Naive thymus-derived CD8-positive, alpha-beta T cell (primary cell): ENCODE measurements around the gene BACH2. TPM values are rescaled to one million over a fixed set of nuclear protein-coding genes. Genes with fewer than 3 reads are reported as not detected.
A peak's percentile ranks its signal among the peaks of the same experiment; 100 is the strongest.

ENCODE experiments used
- ATAC-seq, 2 donors: fragments of 150-1000 bp; cut with Tn5 transposase in 1 of 2; sonication (Bioruptor Pico), chemical (Tn5 transposase) in 1 of 2; 1 replicate in 1 of 2; 2 replicates in 1 of 2; pipeline ENCODE4 v1.10.0; 2021; ENCODE audit warnings: mild to moderate bottlenecking in 2 of 2, moderate library complexity in 2 of 2
- POLR2A ChIA-PET: fragments of 350-600 bp; sonication (Branson Sonifier 250); formaldehyde crosslinking; loops from one replicate; lab custom pipeline; 2021; ENCODE audit warnings: antibody characterized with exemption; lab: Charles Lee
- DNase-seq, 10 donors: peaks; one replicate each; pipeline versions ENCODE4 v3.0.0 to v3.0.0-alpha.2; 2020 to 2022
- H3K27ac Mint-ChIP-seq, 10 donors: one replicate each; pipeline ENCODE4 v1.8.0; 2020 to 2022; ENCODE audit warnings: mild to moderate bottlenecking in 10 of 10, mixed read lengths in 10 of 10, moderate library complexity in 4 of 10, inconsistent platforms in 1 of 10
- H3K27me3 Mint-ChIP-seq, 5 donors: one replicate each; pipeline ENCODE4 v1.8.0; 2021 to 2022; ENCODE audit warnings: mixed read lengths in 5 of 5
- H3K36me3 Mint-ChIP-seq, 3 donors: one replicate each; pipeline ENCODE4 v1.8.0; 2020 to 2022; ENCODE audit warnings: mixed read lengths in 3 of 3, mild to moderate bottlenecking in 2 of 3, inconsistent platforms in 1 of 3
- H3K4me1 Mint-ChIP-seq, 4 donors: one replicate each; pipeline ENCODE4 v1.8.0; 2021 to 2022; ENCODE audit warnings: mixed read lengths in 4 of 4
- H3K4me3 Mint-ChIP-seq, 10 donors: one replicate each; pipeline ENCODE4 v1.8.0; 2020 to 2022; ENCODE audit warnings: mild to moderate bottlenecking in 10 of 10, mixed read lengths in 10 of 10, moderate library complexity in 6 of 10, inconsistent platforms in 1 of 10
- H3K9me3 Mint-ChIP-seq, 9 donors: one replicate each; pipeline ENCODE4 v1.8.0; 2020 to 2022; ENCODE audit warnings: mixed read lengths in 9 of 9, mild to moderate bottlenecking in 3 of 9, inconsistent platforms in 1 of 9, moderate library complexity in 1 of 9
- polyA plus RNA-seq, 3 donors: library from polyadenylated mRNA; unstranded; fragments of 300-500 nt; fragmentation: Illumina TruSeq; gene quantifications; one replicate each; pipeline ENCODE4 v1.2.3, GENCODE V29; 2021
- total RNA-seq, 8 experiments: library from RNA in 2 of 8; stranded (reverse) in 2 of 8; gene quantifications; one replicate each; pipeline ENCODE4 v1.2.3 and lab custom pipeline; 2021 to 2026

BACH2 gene
- total and polyA plus RNA-seq, 5 experiments from 2014 or later = 17.5 to 126 (median 29.3) TPM

- peak overlapping the region in 7 of 10 donors; percentile 1 to 71 (median 48) for H3K4me3 Mint-ChIP-seq
- peaks cover 6 to 25% (median 17%) of the 10 kb centered on the region in 3 donors for H3K36me3 Mint-ChIP-seq
- peaks cover 29 to 90% (median 84%) of the 10 kb centered on the region in 4 donors for H3K4me1 Mint-ChIP-seq
- DNase-seq = no peak
- POLR2A ChIA-PET = no interaction called here
- ATAC-seq = no peak
- no peaks in the 10 kb centered on the region for H3K27me3 Mint-ChIP-seq
- peak overlapping the region in 8 of 10 donors; percentile 38 to 82 (median 63) for H3K27ac Mint-ChIP-seq
- no peaks in the 10 kb centered on the region for H3K9me3 Mint-ChIP-seq
Measured at GRCh38 chr6:90103056-90103800, 193.4 kb downstream of the BACH2 start.

GRCh38 chr6:90101403-90101802 lies 195.2 kb downstream of the BACH2 start:
- Mint-ChIP-seq H3K27ac (peak overlapping the region in 4 of 10 donors; percentile 32 to 72 (median 56)), H3K4me1 (peaks cover 35 to 93% (median 87%) of the 10 kb centered on the region in 4 donors), H3K4me3 (no peak overlapping the region), H3K36me3 (peaks cover 6 to 25% (median 17%) of the 10 kb centered on the region in 3 donors), H3K27me3 (no peaks in the 10 kb centered on the region), H3K9me3 (no peaks in the 10 kb centered on the region)
- POLR2A ChIA-PET = no interaction called here
- ATAC-seq (no peak), DNase-seq (no peak)

GRCh38 chr6:90100059-90100665 lies 196.5 kb downstream of the BACH2 start:
- DNase-seq = no peak
- Mint-ChIP-seq H3K27me3 (no peaks in the 10 kb centered on the region), H3K9me3 (no peaks in the 10 kb centered on the region), H3K36me3 (peaks cover 6 to 25% (median 17%) of the 10 kb centered on the region in 3 donors), H3K4me3 (peak overlapping the region in 4 of 10 donors; percentile 1 to 45 (median 4)), H3K27ac (peak overlapping the region in 9 of 10 donors; percentile 2 to 86 (median 44)), H3K4me1 (peaks cover 42 to 93% (median 87%) of the 10 kb centered on the region in 4 donors)
- POLR2A ChIA-PET = no interaction called here
- no peak for ATAC-seq

- POLR2A ChIA-PET = interaction anchor here (0.6 to 1.7 kb wide), 5 partner anchors 8 to 197 kb away, joined by 3 to 5 read pairs (median 3); partner anchors contain the start of gene BACH2
- Mint-ChIP-seq H3K27ac (peak overlapping the region; percentile 31 to 96 (median 84)), H3K9me3 (no peaks in the 10 kb centered on the region), H3K4me3 (peak overlapping the region in 8 of 10 donors; percentile 5 to 58 (median 45)), H3K4me1 (peaks cover 43 to 94% (median 87%) of the 10 kb centered on the region in 4 donors), H3K36me3 (peaks cover 6 to 15% (median 11%) of the 10 kb centered on the region in 3 donors), H3K27me3 (no peaks in the 10 kb centered on the region)
- no peak for DNase-seq
- ATAC-seq = no peak
Measured at GRCh38 chr6:90098627-90099026, 198.0 kb downstream of the BACH2 start.

GRCh38 chr6:90098001-90098531 lies 198.6 kb downstream of the BACH2 start:
- peaks cover 40 to 90% (median 87%) of the 10 kb centered on the region in 4 donors for H3K4me1 Mint-ChIP-seq

GRCh38 chr6:90097356-90097755 lies 199.3 kb downstream of the BACH2 start:
- ATAC-seq = no peak
- peaks cover 0 to 6% (median 5%) of the 10 kb centered on the region in 3 donors for H3K36me3 Mint-ChIP-seq
- H3K4me1 Mint-ChIP-seq = peaks cover 41 to 92% (median 90%) of the 10 kb centered on the region in 4 donors
- no peaks in the 10 kb centered on the region for H3K9me3 Mint-ChIP-seq
- H3K4me3 Mint-ChIP-seq = peak overlapping the region in 4 of 10 donors; percentile 20 to 74 (median 60)
- H3K27me3 Mint-ChIP-seq = no peaks in the 10 kb centered on the region
- POLR2A ChIA-PET = interaction anchor here (0.9 to 1.7 kb wide), 4 partner anchors 10 to 199 kb away, joined by 3 to 5 read pairs (median 4); partner anchors contain the start of gene BACH2
- DNase-seq = no peak
- H3K27ac Mint-ChIP-seq = peak overlapping the region in 7 of 10 donors; percentile 9 to 96 (median 80)

More at GRCh38 chr6:90098001-90098531, 198.6 kb downstream of the BACH2 start:
- POLR2A ChIA-PET = interaction anchor here (0.6 to 1.7 kb wide), 6 partner anchors 9 to 198 kb away, joined by 3 to 5 read pairs (median 4); partner anchors contain the start of gene BACH2
- DNase-seq (peak in 4 of 10 donors; percentile 26 to 65 (median 46)), ATAC-seq (peak; percentile 60 to 83)
- Mint-ChIP-seq H3K9me3 (no peaks in the 10 kb centered on the region), H3K27me3 (no peaks in the 10 kb centered on the region), H3K4me3 (peak overlapping the region in 8 of 10 donors; percentile 0 to 58 (median 45)), H3K36me3 (peaks cover 3 to 9% (median 7%) of the 10 kb centered on the region in 3 donors), H3K27ac (peak overlapping the region; percentile 31 to 96 (median 84))

GRCh38 chr6:90096818-90097217 lies 199.8 kb downstream of the BACH2 start:
- ATAC-seq (no peak), DNase-seq (no peak)
- H3K4me3 Mint-ChIP-seq = peak overlapping the region in 8 of 10 donors; percentile 20 to 75 (median 64)
- H3K27ac Mint-ChIP-seq = peak overlapping the region in 9 of 10 donors; percentile 31 to 90 (median 82)
- no peaks in the 10 kb centered on the region for H3K9me3 Mint-ChIP-seq
- H3K36me3 Mint-ChIP-seq = peaks cover 0 to 6% (median 5%) of the 10 kb centered on the region in 3 donors
- peaks cover 43 to 91% (median 89%) of the 10 kb centered on the region in 4 donors for H3K4me1 Mint-ChIP-seq
- H3K27me3 Mint-ChIP-seq = no peaks in the 10 kb centered on the region
- POLR2A ChIA-PET = no interaction called here

GRCh38 chr6:90095788-90096187 lies 200.9 kb downstream of the BACH2 start:
- H3K36me3 Mint-ChIP-seq = no peaks in the 10 kb centered on the region
- H3K27ac Mint-ChIP-seq = peak overlapping the region; percentile 31 to 90 (median 84)
- peak; percentile 20 to 30 for ATAC-seq
- POLR2A ChIA-PET = interaction anchor here (0.7 to 1.3 kb wide), 2 partner anchors 25 to 195 kb away, joined by 3 read pairs; no protein-coding TSS in a partner anchor
- DNase-seq = no peak
- H3K4me1 Mint-ChIP-seq = peaks cover 44 to 95% (median 89%) of the 10 kb centered on the region in 4 donors
- peak overlapping the region; percentile 46 to 75 (median 68) for H3K4me3 Mint-ChIP-seq
- H3K9me3 Mint-ChIP-seq = no peaks in the 10 kb centered on the region
- no peaks in the 10 kb centered on the region for H3K27me3 Mint-ChIP-seq

- H3K27me3 Mint-ChIP-seq = no peaks in the 10 kb centered on the region
Measured at GRCh38 chr6:90095145-90095544, 201.5 kb downstream of the BACH2 start.

GRCh38 chr6:90093558-90094073 lies 203.0 kb downstream of the BACH2 start:
- Mint-ChIP-seq H3K4me1 (peaks cover 38 to 88% (median 85%) of the 10 kb centered on the region in 4 donors), H3K27me3 (no peaks in the 10 kb centered on the region), H3K4me3 (peak overlapping the region in 1 of 10 donors; percentile 62), H3K27ac (peak overlapping the region in 6 of 10 donors; percentile 18 to 90 (median 46)), H3K9me3 (no peaks in the 10 kb centered on the region), H3K36me3 (peaks cover 0 to 11% (median 5%) of the 10 kb centered on the region in 3 donors)
- DNase-seq (no peak), ATAC-seq (no peak)
- POLR2A ChIA-PET = interaction anchor here (1.0 kb wide), 1 partner anchor 22 kb away, joined by 3 read pairs; no protein-coding TSS in a partner anchor

More at GRCh38 chr6:90095145-90095544, 201.5 kb downstream of the BACH2 start:
- peak; percentile 57 to 62 for ATAC-seq
- Mint-ChIP-seq H3K4me1 (peaks cover 42 to 96% (median 90%) of the 10 kb centered on the region in 4 donors), H3K36me3 (peaks cover 0 to 5% (median 3%) of the 10 kb centered on the region in 3 donors), H3K9me3 (no peaks in the 10 kb centered on the region), H3K27ac (peak overlapping the region; percentile 31 to 90 (median 78)), H3K4me3 (peak overlapping the region in 9 of 10 donors; percentile 58 to 75 (median 70))
- POLR2A ChIA-PET = interaction anchor here (0.7 to 1.3 kb wide), 6 partner anchors 10 to 329 kb away, joined by 3 to 4 read pairs (median 3); no protein-coding TSS in a partner anchor
- peak in 3 of 10 donors; percentile 22 to 64 (median 57) for DNase-seq

- peak overlapping the region in 5 of 10 donors; percentile 10 to 58 (median 51) for H3K27ac Mint-ChIP-seq
- no peak overlapping the region for H3K4me3 Mint-ChIP-seq
- H3K4me1 Mint-ChIP-seq = peaks cover 25 to 82% (median 79%) of the 10 kb centered on the region in 4 donors
- H3K9me3 Mint-ChIP-seq = no peaks in the 10 kb centered on the region
- POLR2A ChIA-PET = interaction anchor here (2.2 kb wide), 1 partner anchor 15 kb away, joined by 7 read pairs; no protein-coding TSS in a partner anchor
- H3K27me3 Mint-ChIP-seq = no peaks in the 10 kb centered on the region
- DNase-seq (no peak), ATAC-seq (no peak)
- H3K36me3 Mint-ChIP-seq = peaks cover 0 to 34% (median 23%) of the 10 kb centered on the region in 3 donors
Measured at GRCh38 chr6:90090866-90091265, 205.8 kb downstream of the BACH2 start.
